ENCODE results near the gene MUCL3. TPM values are rescaled to one million over a fixed set of nuclear protein-coding genes. Genes with fewer than 3 reads are reported as not detected.
A peak's percentile ranks its signal among the peaks of the same experiment; 100 is the strongest.
"Not testable (repeated sequence)": the region's sequence is repeated elsewhere in the genome, so short reads cannot be mapped to it uniquely, and the experiment has no call there.

MUCL3 gene
- total RNA-seq, 1 experiment from 2014 or later: 0.15 TPM

DNA sequence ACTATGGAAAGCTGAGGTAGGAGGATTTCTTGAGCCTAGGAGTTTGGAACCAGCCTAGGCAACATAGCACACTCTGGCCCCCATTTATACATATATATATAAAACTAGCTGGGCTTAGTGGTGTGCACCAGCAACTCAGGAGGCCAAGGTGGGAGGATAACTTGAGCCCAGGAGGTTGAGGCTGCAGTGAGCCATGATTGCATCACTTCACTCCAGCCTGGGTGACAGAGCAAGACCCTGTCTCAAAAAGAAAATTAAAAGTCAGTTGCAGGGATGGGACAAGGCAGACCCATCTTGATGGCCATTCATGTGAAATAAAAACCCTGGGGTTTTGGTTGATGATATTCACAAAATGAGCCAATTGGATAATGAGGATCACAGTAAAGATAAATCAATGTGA is 39.3 kb upstream of the MUCL3 start (continued):
- TF ChIP-seq, protein P1, sequence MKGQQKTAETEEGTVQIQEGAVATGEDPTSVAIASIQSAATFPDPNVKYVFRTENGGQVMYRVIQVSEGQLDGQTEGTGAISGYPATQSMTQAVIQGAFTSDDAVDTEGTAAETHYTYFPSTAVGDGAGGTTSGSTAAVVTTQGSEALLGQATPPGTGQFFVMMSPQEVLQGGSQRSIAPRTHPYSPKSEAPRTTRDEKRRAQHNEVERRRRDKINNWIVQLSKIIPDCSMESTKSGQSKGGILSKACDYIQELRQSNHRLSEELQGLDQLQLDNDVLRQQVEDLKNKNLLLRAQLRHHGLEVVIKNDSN (CRISPR knock-in tag; IDR thresholded peaks at IDR 0.05): no peak
- TF ChIP-seq, protein P2, sequence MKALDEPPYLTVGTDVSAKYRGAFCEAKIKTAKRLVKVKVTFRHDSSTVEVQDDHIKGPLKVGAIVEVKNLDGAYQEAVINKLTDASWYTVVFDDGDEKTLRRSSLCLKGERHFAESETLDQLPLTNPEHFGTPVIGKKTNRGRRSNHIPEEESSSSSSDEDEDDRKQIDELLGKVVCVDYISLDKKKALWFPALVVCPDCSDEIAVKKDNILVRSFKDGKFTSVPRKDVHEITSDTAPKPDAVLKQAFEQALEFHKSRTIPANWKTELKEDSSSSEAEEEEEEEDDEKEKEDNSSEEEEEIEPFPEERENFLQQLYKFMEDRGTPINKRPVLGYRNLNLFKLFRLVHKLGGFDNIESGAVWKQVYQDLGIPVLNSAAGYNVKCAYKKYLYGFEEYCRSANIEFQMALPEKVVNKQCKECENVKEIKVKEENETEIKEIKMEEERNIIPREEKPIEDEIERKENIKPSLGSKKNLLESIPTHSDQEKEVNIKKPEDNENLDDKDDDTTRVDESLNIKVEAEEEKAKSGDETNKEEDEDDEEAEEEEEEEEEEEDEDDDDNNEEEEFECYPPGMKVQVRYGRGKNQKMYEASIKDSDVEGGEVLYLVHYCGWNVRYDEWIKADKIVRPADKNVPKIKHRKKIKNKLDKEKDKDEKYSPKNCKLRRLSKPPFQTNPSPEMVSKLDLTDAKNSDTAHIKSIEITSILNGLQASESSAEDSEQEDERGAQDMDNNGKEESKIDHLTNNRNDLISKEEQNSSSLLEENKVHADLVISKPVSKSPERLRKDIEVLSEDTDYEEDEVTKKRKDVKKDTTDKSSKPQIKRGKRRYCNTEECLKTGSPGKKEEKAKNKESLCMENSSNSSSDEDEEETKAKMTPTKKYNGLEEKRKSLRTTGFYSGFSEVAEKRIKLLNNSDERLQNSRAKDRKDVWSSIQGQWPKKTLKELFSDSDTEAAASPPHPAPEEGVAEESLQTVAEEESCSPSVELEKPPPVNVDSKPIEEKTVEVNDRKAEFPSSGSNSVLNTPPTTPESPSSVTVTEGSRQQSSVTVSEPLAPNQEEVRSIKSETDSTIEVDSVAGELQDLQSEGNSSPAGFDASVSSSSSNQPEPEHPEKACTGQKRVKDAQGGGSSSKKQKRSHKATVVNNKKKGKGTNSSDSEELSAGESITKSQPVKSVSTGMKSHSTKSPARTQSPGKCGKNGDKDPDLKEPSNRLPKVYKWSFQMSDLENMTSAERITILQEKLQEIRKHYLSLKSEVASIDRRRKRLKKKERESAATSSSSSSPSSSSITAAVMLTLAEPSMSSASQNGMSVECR (CRISPR knock-in tag; IDR thresholded peaks at IDR 0.05; ENCODE audit: borderline replicate concordance): no peak
- TF ChIP-seq, protein P3, sequence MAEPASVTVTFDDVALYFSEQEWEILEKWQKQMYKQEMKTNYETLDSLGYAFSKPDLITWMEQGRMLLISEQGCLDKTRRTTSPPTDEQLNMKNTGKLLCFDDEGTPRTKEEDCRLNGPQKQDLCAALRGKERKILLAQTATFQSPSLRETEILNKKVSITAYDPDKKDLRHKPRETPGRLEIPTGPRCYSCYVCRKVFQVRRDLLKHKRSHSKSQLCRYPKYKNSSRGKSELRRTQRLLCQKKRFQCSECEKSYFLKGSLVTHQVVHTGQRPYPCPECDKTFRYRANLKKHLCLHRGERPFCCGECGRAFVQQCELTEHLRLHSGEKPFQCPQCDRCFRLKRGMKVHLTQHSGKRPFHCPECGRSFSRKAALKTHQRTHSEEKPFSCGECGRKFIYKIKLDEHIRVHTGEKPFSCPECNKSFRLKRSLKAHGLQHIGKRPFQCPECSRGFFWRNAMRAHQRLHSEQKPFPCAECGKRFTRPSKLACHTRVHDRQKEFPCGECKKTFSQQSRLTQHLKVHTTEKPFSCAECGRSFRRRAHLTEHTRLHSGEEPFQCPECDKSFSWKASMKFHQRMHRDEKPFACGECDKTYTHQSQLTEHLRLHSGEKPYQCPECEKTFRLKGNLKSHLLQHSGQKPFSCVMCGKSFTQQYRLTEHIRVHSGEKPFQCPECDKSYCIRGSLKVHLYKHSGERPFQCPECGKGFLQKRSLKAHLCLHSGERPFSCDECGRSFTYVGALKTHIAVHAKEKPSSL (CRISPR knock-in tag; conservative IDR thresholded peaks at IDR 0.05): no peak
- TF ChIP-seq HMGA2 (CRISPR knock-in tag; IDR thresholded peaks at IDR 0.05) (no peak), EMX1 (CRISPR knock-in tag; IDR thresholded peaks at IDR 0.05) (no peak), FOXK1 (CRISPR knock-in tag; IDR thresholded peaks at IDR 0.05) (no peak), ZBTB21 (CRISPR knock-in tag; IDR thresholded peaks at IDR 0.05; ENCODE audit: borderline replicate concordance) (no peak), SOX15 (CRISPR knock-in tag; IDR thresholded peaks at IDR 0.05) (no peak), FOXJ3 (CRISPR knock-in tag; IDR thresholded peaks at IDR 0.05; ENCODE audit: borderline replicate concordance) (no peak), ZNF263 (CRISPR knock-in tag; IDR thresholded peaks at IDR 0.05; ENCODE audit: low read depth) (no peak), RELA (CRISPR knock-in tag; IDR thresholded peaks at IDR 0.05; ENCODE audit: borderline replicate concordance) (no peak)
- TF ChIP-seq, protein P4, sequence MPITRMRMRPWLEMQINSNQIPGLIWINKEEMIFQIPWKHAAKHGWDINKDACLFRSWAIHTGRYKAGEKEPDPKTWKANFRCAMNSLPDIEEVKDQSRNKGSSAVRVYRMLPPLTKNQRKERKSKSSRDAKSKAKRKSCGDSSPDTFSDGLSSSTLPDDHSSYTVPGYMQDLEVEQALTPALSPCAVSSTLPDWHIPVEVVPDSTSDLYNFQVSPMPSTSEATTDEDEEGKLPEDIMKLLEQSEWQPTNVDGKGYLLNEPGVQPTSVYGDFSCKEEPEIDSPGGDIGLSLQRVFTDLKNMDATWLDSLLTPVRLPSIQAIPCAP (CRISPR knock-in tag; IDR thresholded peaks at IDR 0.05): no peak
- TF ChIP-seq, protein P5, sequence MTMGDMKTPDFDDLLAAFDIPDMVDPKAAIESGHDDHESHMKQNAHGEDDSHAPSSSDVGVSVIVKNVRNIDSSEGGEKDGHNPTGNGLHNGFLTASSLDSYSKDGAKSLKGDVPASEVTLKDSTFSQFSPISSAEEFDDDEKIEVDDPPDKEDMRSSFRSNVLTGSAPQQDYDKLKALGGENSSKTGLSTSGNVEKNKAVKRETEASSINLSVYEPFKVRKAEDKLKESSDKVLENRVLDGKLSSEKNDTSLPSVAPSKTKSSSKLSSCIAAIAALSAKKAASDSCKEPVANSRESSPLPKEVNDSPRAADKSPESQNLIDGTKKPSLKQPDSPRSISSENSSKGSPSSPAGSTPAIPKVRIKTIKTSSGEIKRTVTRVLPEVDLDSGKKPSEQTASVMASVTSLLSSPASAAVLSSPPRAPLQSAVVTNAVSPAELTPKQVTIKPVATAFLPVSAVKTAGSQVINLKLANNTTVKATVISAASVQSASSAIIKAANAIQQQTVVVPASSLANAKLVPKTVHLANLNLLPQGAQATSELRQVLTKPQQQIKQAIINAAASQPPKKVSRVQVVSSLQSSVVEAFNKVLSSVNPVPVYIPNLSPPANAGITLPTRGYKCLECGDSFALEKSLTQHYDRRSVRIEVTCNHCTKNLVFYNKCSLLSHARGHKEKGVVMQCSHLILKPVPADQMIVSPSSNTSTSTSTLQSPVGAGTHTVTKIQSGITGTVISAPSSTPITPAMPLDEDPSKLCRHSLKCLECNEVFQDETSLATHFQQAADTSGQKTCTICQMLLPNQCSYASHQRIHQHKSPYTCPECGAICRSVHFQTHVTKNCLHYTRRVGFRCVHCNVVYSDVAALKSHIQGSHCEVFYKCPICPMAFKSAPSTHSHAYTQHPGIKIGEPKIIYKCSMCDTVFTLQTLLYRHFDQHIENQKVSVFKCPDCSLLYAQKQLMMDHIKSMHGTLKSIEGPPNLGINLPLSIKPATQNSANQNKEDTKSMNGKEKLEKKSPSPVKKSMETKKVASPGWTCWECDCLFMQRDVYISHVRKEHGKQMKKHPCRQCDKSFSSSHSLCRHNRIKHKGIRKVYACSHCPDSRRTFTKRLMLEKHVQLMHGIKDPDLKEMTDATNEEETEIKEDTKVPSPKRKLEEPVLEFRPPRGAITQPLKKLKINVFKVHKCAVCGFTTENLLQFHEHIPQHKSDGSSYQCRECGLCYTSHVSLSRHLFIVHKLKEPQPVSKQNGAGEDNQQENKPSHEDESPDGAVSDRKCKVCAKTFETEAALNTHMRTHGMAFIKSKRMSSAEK (CRISPR knock-in tag; IDR thresholded peaks at IDR 0.05; ENCODE audit: borderline replicate concordance): no peak

DNA sequence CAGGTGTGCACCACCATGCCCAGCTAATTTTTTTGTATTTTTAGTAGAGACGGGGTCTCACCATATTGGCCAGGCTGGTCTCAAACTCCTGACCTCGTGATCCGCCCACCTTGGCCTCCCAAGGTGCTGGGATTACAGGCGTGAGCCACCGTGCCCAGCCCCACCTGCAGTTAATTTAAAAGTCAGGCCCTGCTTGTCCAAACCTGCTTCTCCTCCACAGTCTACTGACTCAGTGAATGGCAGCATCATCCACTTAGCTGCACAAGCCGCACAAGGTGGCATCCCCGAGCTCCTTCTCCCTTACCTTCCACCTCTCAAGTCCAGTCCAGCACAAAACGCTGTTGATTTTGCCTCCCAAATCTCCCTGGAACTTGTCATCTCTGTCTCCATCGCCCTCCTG is 38.6 kb upstream of the MUCL3 start:
- CTCF ChIA-PET: interaction anchor here (0.6 to 1.4 kb wide), 3 partner anchors 9 to 12 kb away, joined by 3 to 6 read pairs (median 3); partner anchors contain the start of gene VARS2

More for the DNA sequence above, 38.6 kb upstream of the MUCL3 start:
- ATAC-seq; DNase-seq (ENCODE audit: low spot score); H3K9me3 Mint-ChIP-seq; H3K27me3 Mint-ChIP-seq (ENCODE audit: low read depth); H3K4me3 Mint-ChIP-seq; H3K4me1 Mint-ChIP-seq: not testable (repeated sequence)
- H3K36me3 Mint-ChIP-seq: peaks cover 21% of the 10 kb centered on the region
- POLR2A ChIA-PET: interaction anchor here (0.6 kb wide), 1 partner anchor 40 kb away, joined by 3 read pairs; no protein-coding TSS in a partner anchor
- peak overlapping the region; percentile 50; the same call in 1 of the 2 replicates for H3K27ac Mint-ChIP-seq
